H1 (cell line): ENCODE measurements around the gene PDZD2. TPM values are rescaled to one million over a fixed set of nuclear protein-coding genes. Genes with fewer than 3 reads are reported as not detected.

Source experiments
- CTCF ChIA-PET: fragments of 300-600 bp; sonication (Branson Sonifier 250); formaldehyde crosslinking; loops from one replicate; lab custom pipeline; 2021; ENCODE audit not compliant: partially characterized antibody; lab: Charles Lee
- POLR2A ChIA-PET: fragments of 300-600 bp; sonication (Branson Sonifier 250); formaldehyde crosslinking; loops from one replicate; lab custom pipeline; 2021; ENCODE audit warnings: inconsistent platforms; ENCODE audit not compliant: partially characterized antibody; lab: Charles Lee
- DNase-seq, 2 experiments: peaks; one replicate each; pipeline versions ENCODE4 v3.0.0 to v3.0.0-alpha.2; 2010 to 2022; ENCODE audit warnings: low spot score in 2 of 2, low read depth in 1 of 2, mixed read lengths in 1 of 2
- FAIRE-seq: peaks from 2 replicates; lab custom pipeline; 2011; peaks lifted over from hg19 to GRCh38; lab: Jason Lieb, UNC
- H2AFZ ChIP-seq: 2 replicates; pipeline ENCODE4 v1.8.1; 2012; ENCODE audit warnings: low read length, inconsistent platforms
- H2AK5ac ChIP-seq: 2 replicates; pipeline ENCODE4 v1.6.1; 2013; ENCODE audit warnings: low read depth, low read length
- H2BK120ac ChIP-seq: replicated peaks from 2 replicates; pipeline ENCODE3; 2013; ENCODE audit warnings: low read depth, low read length, inconsistent platforms
- H2BK12ac ChIP-seq: 2 replicates; pipeline ENCODE4 v1.6.1; 2013; ENCODE audit warnings: low read depth, low read length
- H2BK15ac ChIP-seq: 2 replicates; pipeline ENCODE4 v1.6.1; 2013; ENCODE audit warnings: low read length
- H2BK20ac ChIP-seq: 2 replicates; pipeline ENCODE4 v1.6.1; 2013; ENCODE audit warnings: low read length
- H2BK5ac ChIP-seq: 2 replicates; pipeline ENCODE4 v1.6.1; 2013; ENCODE audit warnings: low read depth, low read length
- H3K14ac ChIP-seq: 2 replicates; pipeline ENCODE4 v1.6.1; 2013; ENCODE audit warnings: inconsistent platforms; ENCODE audit not compliant: insufficient read length
- H3K18ac ChIP-seq: 2 replicates; pipeline ENCODE4 v1.6.1; 2013; ENCODE audit warnings: low read length; ENCODE audit errors: extremely low read depth
- H3K23ac ChIP-seq: 2 replicates; pipeline ENCODE4 v1.6.1; 2013; ENCODE audit warnings: inconsistent platforms; ENCODE audit not compliant: insufficient read length
- H3K23me2 ChIP-seq: 2 replicates; pipeline ENCODE4 v1.6.1; 2013; ENCODE audit warnings: low read depth, low read length
- H3K27ac ChIP-seq: 2 replicates; pipeline ENCODE4 v1.6.1; 2011; ENCODE audit warnings: low read depth, low read length, inconsistent platforms
- H3K27me3 ChIP-seq, 4 experiments: replicated peaks in 1 of 4; 1 replicate in 1 of 4; 2 replicates in 3 of 4; pipeline versions ENCODE4 v1.6.1 to v1.8.1; 2011 to 2013; ENCODE audit warnings: low read length in 3 of 4, mild to moderate bottlenecking in 3 of 4, inconsistent platforms in 2 of 4, mixed read lengths in 2 of 4, moderate library complexity in 1 of 4; ENCODE audit not compliant: control insufficient read depth in 3 of 4, insufficient read depth in 3 of 4; ENCODE audit errors: extremely low read depth in 1 of 4
- H3K36me3 ChIP-seq, 4 experiments: 2 replicates each; pipeline versions ENCODE4 v1.6.1 to v1.8.1; 2011 to 2013; ENCODE audit warnings: mild to moderate bottlenecking in 4 of 4, low read length in 3 of 4, moderate library complexity in 2 of 4, control low read depth in 1 of 4, inconsistent platforms in 1 of 4; ENCODE audit not compliant: insufficient read depth in 4 of 4, control insufficient read depth in 2 of 4
- H3K4ac ChIP-seq: replicated peaks from 2 replicates; pipeline ENCODE3; 2013; ENCODE audit warnings: low read length, low read depth, mixed read lengths, inconsistent platforms; ENCODE audit not compliant: insufficient read length
- H3K4me1 ChIP-seq, 4 experiments: replicated peaks in 1 of 4; 1 replicate in 1 of 4; 2 replicates in 3 of 4; pipeline versions ENCODE4 v1.6.1 to v1.8.1; 2011 to 2013; ENCODE audit warnings: low read length in 3 of 4, inconsistent platforms in 2 of 4, mixed read lengths in 1 of 4; ENCODE audit not compliant: insufficient read depth in 4 of 4, control insufficient read depth in 3 of 4
- H3K4me2 ChIP-seq, 2 experiments: 2 replicates each; pipeline versions ENCODE4 v1.6.1 to v1.8.1; 2011 to 2013; ENCODE audit warnings: low read depth in 2 of 2, low read length in 2 of 2, control low read depth in 1 of 2, inconsistent platforms in 1 of 2, mild to moderate bottlenecking in 1 of 2; ENCODE audit not compliant: insufficient read depth in 1 of 2
- H3K4me3 ChIP-seq, 4 experiments: fragments of 200-600, 300-600 bp in 1 of 4; sonication (generic), shearing (Covaris generic), sonication (Bioruptor Twin) in 1 of 4; 2 replicates each; pipeline versions ENCODE4 v1.5.1 to v1.8.1; 2011 to 2016; ENCODE audit warnings: low read length in 4 of 4, low read depth in 3 of 4, control low read depth in 2 of 4, inconsistent platforms in 2 of 4, mild to moderate bottlenecking in 2 of 4, mixed read lengths in 1 of 4, moderate library complexity in 1 of 4; ENCODE audit not compliant: insufficient read depth in 2 of 4; ENCODE audit errors: extremely low read depth in 1 of 4
- H3K56ac ChIP-seq: replicated peaks from 2 replicates; pipeline ENCODE3; 2013; ENCODE audit warnings: low read depth, mild to moderate bottlenecking, mixed read lengths, low read length, inconsistent platforms; ENCODE audit not compliant: insufficient read length
- H3K79me1 ChIP-seq: 2 replicates; pipeline ENCODE4 v1.6.1; 2013; ENCODE audit warnings: low read depth, low read length, control low read depth
- H3K79me2 ChIP-seq, 2 experiments: 2 replicates each; pipeline versions ENCODE4 v1.6.1 to v1.8.1; 2012 to 2013; ENCODE audit warnings: low read length in 2 of 2, mild to moderate bottlenecking in 2 of 2, inconsistent platforms in 1 of 2; ENCODE audit not compliant: insufficient read depth in 2 of 2, control insufficient read depth in 1 of 2
- H3K9ac ChIP-seq, 4 experiments: replicated peaks in 1 of 4; 1 replicate in 1 of 4; 2 replicates in 3 of 4; pipeline versions ENCODE4 v1.6.1 to v1.8.1; 2011 to 2013; ENCODE audit warnings: low read depth in 3 of 4, low read length in 3 of 4, control low read depth in 2 of 4, mild to moderate bottlenecking in 2 of 4, moderate library complexity in 2 of 4, inconsistent platforms in 1 of 4; ENCODE audit errors: extremely low read depth in 1 of 4
- H3K9me3 ChIP-seq, 2 experiments: 2 replicates each; pipeline versions ENCODE4 v1.6.1 to v1.8.1; 2012 to 2013; ENCODE audit warnings: mild to moderate bottlenecking in 2 of 2, moderate library complexity in 2 of 2, control low read depth in 1 of 2, inconsistent platforms in 1 of 2, low read depth in 1 of 2, low read length in 1 of 2, mixed read lengths in 1 of 2; ENCODE audit not compliant: insufficient read depth in 2 of 2
- H4K20me1 ChIP-seq, 2 experiments: replicated peaks in 1 of 2; 2 replicates each; pipeline versions ENCODE3 to v1.8.1; 2011 to 2013; ENCODE audit warnings: inconsistent platforms in 2 of 2, low read length in 2 of 2, mild to moderate bottlenecking in 1 of 2; ENCODE audit not compliant: insufficient read depth in 2 of 2, control insufficient read depth in 1 of 2
- H4K5ac ChIP-seq: 2 replicates; pipeline ENCODE4 v1.6.1; 2013; ENCODE audit warnings: low read length, low read depth, mixed read lengths, inconsistent platforms; ENCODE audit not compliant: insufficient read length
- H4K8ac ChIP-seq: 2 replicates; pipeline ENCODE4 v1.8.0; 2013; ENCODE audit warnings: mild to moderate bottlenecking, moderate library complexity, low read length, inconsistent platforms; ENCODE audit not compliant: insufficient read depth; ENCODE audit errors: extremely low read depth
- H4K91ac ChIP-seq: replicated peaks from 2 replicates; pipeline ENCODE3; 2013; ENCODE audit warnings: low read length, mixed read lengths, inconsistent platforms; ENCODE audit not compliant: insufficient read length
- ASH2L ChIP-seq: fragments of 200-600, 300-600 bp; sonication (generic); IDR thresholded peaks from one replicate; pipeline ENCODE4 v1.7.1; 2017; ENCODE audit warnings: low read length
- BRCA1 ChIP-seq: IDR thresholded peaks from 2 replicates; pipeline ENCODE4 v1.6.1; 2012; ENCODE audit warnings: low read depth, low read length, improper control_type of control experiment
- CBX5 ChIP-seq: fragments of 300-800, 300-1000 bp; sonication (generic); IDR thresholded peaks from 2 replicates; pipeline ENCODE4 v1.7.1; 2016; ENCODE audit warnings: antibody characterized with exemption, low read length, low read depth
- GTF2F1 ChIP-seq: IDR thresholded peaks from 2 replicates; pipeline ENCODE4 v1.6.1; 2012; ENCODE audit warnings: low read depth, low read length, improper control_type of control experiment, borderline replicate concordance
- KDM4A ChIP-seq: IDR thresholded peaks from one replicate; pipeline ENCODE4 v1.7.1; 2012; ENCODE audit warnings: low read depth, mild to moderate bottlenecking, moderate library complexity, low read length, inconsistent platforms; ENCODE audit not compliant: severe bottlenecking
- MAFK ChIP-seq: IDR thresholded peaks from 2 replicates; pipeline ENCODE4 v1.6.1; 2012; ENCODE audit warnings: low read depth, mild to moderate bottlenecking, improper control_type of control experiment, low read length
- NANOG ChIP-seq: IDR thresholded peaks from 2 replicates; pipeline ENCODE4 v1.6.1; 2011; ENCODE audit warnings: low read length, low read depth, mild to moderate bottlenecking, inconsistent platforms; ENCODE audit not compliant: insufficient read depth, poor library complexity, severe bottlenecking
- POLR2AphosphoS5 ChIP-seq: IDR thresholded peaks from 2 replicates; pipeline ENCODE4 v1.6.1; 2011; ENCODE audit warnings: low read depth, low read length
- RXRA ChIP-seq: IDR thresholded peaks from 2 replicates; pipeline ENCODE4 v1.6.1; 2011; ENCODE audit warnings: low read depth, mild to moderate bottlenecking, low read length, moderate library complexity; ENCODE audit not compliant: insufficient read depth
- SIRT6 ChIP-seq: IDR thresholded peaks from one replicate; pipeline ENCODE4 v1.7.1; 2012; ENCODE audit warnings: low read length, inconsistent platforms
- SP2 ChIP-seq: IDR thresholded peaks from 2 replicates; pipeline ENCODE4 v1.6.1; 2012; ENCODE audit warnings: mild to moderate bottlenecking, low read length, inconsistent platforms
- SP4 ChIP-seq: IDR thresholded peaks from 2 replicates; pipeline ENCODE4 v1.6.1; 2012; ENCODE audit warnings: low read length, inconsistent platforms
- TAF7 ChIP-seq: optimal IDR thresholded peaks from 2 replicates; pipeline ENCODE3; 2011; ENCODE audit warnings: low read depth, mild to moderate bottlenecking, inconsistent platforms, low read length, moderate library complexity, borderline replicate concordance
- USF2 ChIP-seq: IDR thresholded peaks from 2 replicates; pipeline ENCODE4 v1.6.1; 2011; ENCODE audit warnings: low read length, improper control_type of control experiment
- polyA plus RNA-seq, 7 experiments: library from polyadenylated mRNA; depleted of rRNA in 3 of 7; stranded (reverse) in 5 of 7; unstranded in 2 of 7; fragments of >200 nt in 5 of 7; fragments of 200-250 nt in 2 of 7; gene quantifications; 1 replicate in 5 of 7; 2 replicates in 1 of 7; 4 replicates in 1 of 7; pipeline versions ENCODE4 v1.2.1 to v1.2.3, GENCODE V29; 2011 to 2013; ENCODE audit warnings: missing spikeins in 2 of 7, mixed read lengths in 2 of 7
- total RNA-seq: library from RNA; stranded (reverse); fragmentation: NEBNext Ultra II Directional; extraction: Animal tissue kit (Norgen Biotek cat#: 25700); gene quantifications from 2 replicates; pipeline ENCODE4 v1.2.1, GENCODE V29; 2021
- TF ChIP-seq, protein P1 (sequence below): IDR thresholded peaks from 2 replicates; pipeline ENCODE4 v1.6.1; 2012; ENCODE audit warnings: inconsistent platforms

The PDZD2 gene
- total and polyA plus RNA-seq, 2 of the 8 experiments (the other 6 are each of a cell fraction or from before 2014, with no cell fraction given), result 1.2 to 6.8 TPM

GRCh38 chr5:31952067-31952466 lies 313.1 kb downstream of the PDZD2 start:
- Histone ChIP-seq H2BK20ac (no peak overlapping the region), H3K14ac (no peak overlapping the region), H2BK12ac (no peak overlapping the region), H3K23me2 (no peaks in the 10 kb centered on the region), H3K27ac (no peak overlapping the region), H3K27me3 (no peaks in the 10 kb centered on the region), H3K9me3 (no peaks in the 10 kb centered on the region), H3K4ac (no peak overlapping the region), H3K4me3 (no peak overlapping the region), H2AK5ac (no peak overlapping the region), H2AFZ (no peak overlapping the region), H4K8ac (no peak overlapping the region), H3K18ac (no peak overlapping the region), H2BK15ac (no peak overlapping the region), H3K4me2 (no peak overlapping the region), H2BK5ac (no peak overlapping the region), H4K5ac (no peak overlapping the region), H3K79me2 (no peaks in the 10 kb centered on the region), H3K4me1 (no peaks in the 10 kb centered on the region; a peak in 1 of 7 replicates), H4K20me1 (no peaks in the 10 kb centered on the region), H2BK120ac (no peak overlapping the region), H4K91ac (no peak overlapping the region), H3K23ac (no peak overlapping the region), H3K9ac (no peak overlapping the region), H3K36me3 (no peaks in the 10 kb centered on the region), H3K79me1 (no peaks in the 10 kb centered on the region), H3K56ac (no peak overlapping the region)
- no peak for FAIRE-seq
- TF ChIP-seq POLR2AphosphoS5 (no peak), KDM4A (no peak), SP2 (no peak), BRCA1 (no peak), NANOG (no peak), RXRA (no peak), SIRT6 (no peak), MAFK (no peak), GTF2F1 (no peak), TAF7 (no peak), SP4 (no peak), CBX5 (no peak), ASH2L (no peak), USF2 (no peak)
- TF ChIP-seq, protein P1, sequence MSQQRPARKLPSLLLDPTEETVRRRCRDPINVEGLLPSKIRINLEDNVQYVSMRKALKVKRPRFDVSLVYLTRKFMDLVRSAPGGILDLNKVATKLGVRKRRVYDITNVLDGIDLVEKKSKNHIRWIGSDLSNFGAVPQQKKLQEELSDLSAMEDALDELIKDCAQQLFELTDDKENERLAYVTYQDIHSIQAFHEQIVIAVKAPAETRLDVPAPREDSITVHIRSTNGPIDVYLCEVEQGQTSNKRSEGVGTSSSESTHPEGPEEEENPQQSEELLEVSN, result no peak
- ChIA-PET CTCF (interaction anchor here (1.7 to 1.8 kb wide), 2 partner anchors 14 to 123 kb away, joined by 3 to 4 read pairs; no protein-coding TSS in a partner anchor), POLR2A (no interaction called here)
- DNase-seq, result no peak
